Activated naive CD8-positive, alpha-beta T cell treated with anti-CD3 and anti-CD28 coated beads, Interleukin-2, amount 10 ng/mL, durations not matched to agents 7 days and 5 days (primary cell): Measurements from ENCODE around the gene HSDL1. TPM values are rescaled to one million over a fixed set of nuclear protein-coding genes. Genes with fewer than 3 reads are reported as not detected.

Experiments
- ATAC-seq: fragments of 150-1000 bp; cut with Tn5 transposase; one replicate; pipeline ENCODE4 v1.10.0; 2021; ENCODE audit warnings: low read depth, moderate library complexity
- POLR2A ChIA-PET: fragments of 350-600 bp; sonication (Branson Sonifier 250); formaldehyde crosslinking; loops from one replicate; lab custom pipeline; 2021; ENCODE audit warnings: antibody characterized with exemption; lab: Charles Lee
- DNase-seq: peaks from one replicate; pipeline ENCODE4 v3.0.0; 2021
- H3K27ac Mint-ChIP-seq: one replicate; pipeline ENCODE4 v1.8.0; 2022; ENCODE audit warnings: mild to moderate bottlenecking, mixed read lengths
- H3K27me3 Mint-ChIP-seq: one replicate; pipeline ENCODE4 v1.8.0; 2022; ENCODE audit warnings: mild to moderate bottlenecking, moderate library complexity, mixed read lengths
- H3K36me3 Mint-ChIP-seq: one replicate; pipeline ENCODE4 v1.8.0; 2021; ENCODE audit warnings: mild to moderate bottlenecking, mixed read lengths
- H3K4me1 Mint-ChIP-seq: one replicate; pipeline ENCODE4 v1.8.0; 2021; ENCODE audit warnings: mixed read lengths
- H3K4me3 Mint-ChIP-seq: one replicate; pipeline ENCODE4 v1.8.0; 2022; ENCODE audit warnings: mild to moderate bottlenecking, moderate library complexity, mixed read lengths
- H3K9me3 Mint-ChIP-seq: one replicate; pipeline ENCODE4 v1.8.0; 2021; ENCODE audit warnings: mixed read lengths
- total RNA-seq, 2 experiments: library from RNA; stranded (reverse); gene quantifications; one replicate each; pipeline ENCODE4 v1.2.3, GENCODE V29; 2021

HSDL1 gene
- total RNA-seq, 2 experiments from 2014 or later = 10.7 to 12.5 TPM

- ATAC-seq = no peak
- Mint-ChIP-seq H3K27me3 (no peaks in the 10 kb centered on the region), H3K9me3 (no peaks in the 10 kb centered on the region), H3K27ac (no peak overlapping the region), H3K4me3 (no peak overlapping the region), H3K36me3 (peaks cover 6% of the 10 kb centered on the region), H3K4me1 (peaks cover 8% of the 10 kb centered on the region)
- no peak for DNase-seq
- POLR2A ChIA-PET = no interaction called here
Measured at GRCh38 chr16:84105301-84105815, 39.6 kb downstream of the HSDL1 start.

- ATAC-seq (no peak), DNase-seq (no peak)
- no peaks in the 10 kb centered on the region for H3K9me3 Mint-ChIP-seq
- no peaks in the 10 kb centered on the region for H3K27me3 Mint-ChIP-seq
- peaks cover 14% of the 10 kb centered on the region for H3K4me1 Mint-ChIP-seq
- H3K4me3 Mint-ChIP-seq = no peak overlapping the region
- POLR2A ChIA-PET = no interaction called here
- no peak overlapping the region for H3K27ac Mint-ChIP-seq
- peaks cover 8% of the 10 kb centered on the region for H3K36me3 Mint-ChIP-seq
Measured at GRCh38 chr16:84104231-84104630, 40.7 kb downstream of the HSDL1 start.

- H3K4me1 Mint-ChIP-seq = peaks cover 19% of the 10 kb centered on the region
Measured at GRCh38 chr16:84103678-84104077, 41.3 kb downstream of the HSDL1 start.

GRCh38 chr16:84098939-84099338 is 46.0 kb downstream of the HSDL1 start:
- Mint-ChIP-seq H3K36me3 (peaks cover 19% of the 10 kb centered on the region), H3K27me3 (no peaks in the 10 kb centered on the region), H3K4me1 (peaks cover 17% of the 10 kb centered on the region), H3K4me3 (no peak overlapping the region), H3K9me3 (no peaks in the 10 kb centered on the region), H3K27ac (no peak overlapping the region)
- POLR2A ChIA-PET = no interaction called here
- ATAC-seq (no peak), DNase-seq (no peak)

More at GRCh38 chr16:84103678-84104077, 41.3 kb downstream of the HSDL1 start:
- Mint-ChIP-seq H3K27me3 (no peaks in the 10 kb centered on the region), H3K27ac (no peak overlapping the region), H3K36me3 (peaks cover 10% of the 10 kb centered on the region), H3K9me3 (no peaks in the 10 kb centered on the region), H3K4me3 (no peak overlapping the region)
- POLR2A ChIA-PET = no interaction called here
- DNase-seq (no peak), ATAC-seq (no peak)

GRCh38 chr16:84096447-84097005 is 48.5 kb downstream of the HSDL1 start:
- Mint-ChIP-seq H3K27me3 (no peaks in the 10 kb centered on the region), H3K4me3 (no peak overlapping the region), H3K27ac (no peak overlapping the region), H3K4me1 (peaks cover 15% of the 10 kb centered on the region), H3K9me3 (no peaks in the 10 kb centered on the region), H3K36me3 (peaks cover 21% of the 10 kb centered on the region)
- POLR2A ChIA-PET = no interaction called here
- ATAC-seq (no peak), DNase-seq (no peak)

GRCh38 chr16:84095466-84095865 is 49.5 kb downstream of the HSDL1 start:
- Mint-ChIP-seq H3K4me1 (peaks cover 13% of the 10 kb centered on the region), H3K9me3 (no peaks in the 10 kb centered on the region)
- POLR2A ChIA-PET = no interaction called here

GRCh38 chr16:84093879-84094270 is 51.1 kb downstream of the HSDL1 start:
- Mint-ChIP-seq H3K4me3 (no peak overlapping the region), H3K36me3 (peaks cover 24% of the 10 kb centered on the region)
- ATAC-seq = no peak

More at GRCh38 chr16:84095466-84095865, 49.5 kb downstream of the HSDL1 start:
- H3K4me3 Mint-ChIP-seq = no peak overlapping the region
- ATAC-seq (no peak), DNase-seq (no peak)
- peaks cover 21% of the 10 kb centered on the region for H3K36me3 Mint-ChIP-seq
- no peaks in the 10 kb centered on the region for H3K27me3 Mint-ChIP-seq
- no peak overlapping the region for H3K27ac Mint-ChIP-seq

GRCh38 chr16:84093120-84093878 is 51.7 kb downstream of the HSDL1 start:
- Mint-ChIP-seq H3K9me3 (no peaks in the 10 kb centered on the region), H3K36me3 (peaks cover 25% of the 10 kb centered on the region), H3K27me3 (no peaks in the 10 kb centered on the region), H3K27ac (no peak overlapping the region), H3K4me1 (peaks cover 17% of the 10 kb centered on the region), H3K4me3 (no peak overlapping the region)
- POLR2A ChIA-PET = no interaction called here
- DNase-seq = no peak
- ATAC-seq = no peak

More at GRCh38 chr16:84093879-84094270, 51.1 kb downstream of the HSDL1 start:
- Mint-ChIP-seq H3K27me3 (no peaks in the 10 kb centered on the region), H3K27ac (no peak overlapping the region), H3K4me1 (peaks cover 13% of the 10 kb centered on the region), H3K9me3 (no peaks in the 10 kb centered on the region)
- no peak for DNase-seq
- POLR2A ChIA-PET = no interaction called here

- no peak overlapping the region for H3K4me3 Mint-ChIP-seq
- ATAC-seq (no peak), DNase-seq (no peak)
- peaks cover 29% of the 10 kb centered on the region for H3K36me3 Mint-ChIP-seq
- peaks cover 29% of the 10 kb centered on the region for H3K4me1 Mint-ChIP-seq
- POLR2A ChIA-PET = no interaction called here
- H3K27me3 Mint-ChIP-seq = no peaks in the 10 kb centered on the region
- H3K9me3 Mint-ChIP-seq = no peaks in the 10 kb centered on the region
- no peak overlapping the region for H3K27ac Mint-ChIP-seq
Measured at GRCh38 chr16:84091460-84091859, 53.5 kb downstream of the HSDL1 start.

GRCh38 chr16:84090211-84090610 is 54.8 kb downstream of the HSDL1 start:
- ATAC-seq = no peak
- H3K36me3 Mint-ChIP-seq = peaks cover 35% of the 10 kb centered on the region
- POLR2A ChIA-PET = interaction anchor here (0.6 kb wide), 1 partner anchor 17 kb away, joined by 3 read pairs; no protein-coding TSS in a partner anchor

GRCh38 chr16:84088695-84089395 is 56.1 kb downstream of the HSDL1 start:
- Mint-ChIP-seq H3K27ac (peak overlapping the region; percentile 73), H3K4me1 (peaks cover 43% of the 10 kb centered on the region), H3K9me3 (no peaks in the 10 kb centered on the region), H3K36me3 (peaks cover 32% of the 10 kb centered on the region), H3K4me3 (peak overlapping the region; percentile 35), H3K27me3 (no peaks in the 10 kb centered on the region)
- peak; percentile 52 for DNase-seq
- peak; percentile 71 for ATAC-seq
- POLR2A ChIA-PET = interaction anchor here (2.1 kb wide), 1 partner anchor 28 kb away, joined by 16 read pairs; the partner anchor contains the start of gene MBTPS1

More at GRCh38 chr16:84090211-84090610, 54.8 kb downstream of the HSDL1 start:
- Mint-ChIP-seq H3K9me3 (no peaks in the 10 kb centered on the region), H3K27ac (peak overlapping the region; percentile 79), H3K27me3 (no peaks in the 10 kb centered on the region), H3K4me1 (peaks cover 38% of the 10 kb centered on the region), H3K4me3 (peak overlapping the region; percentile 39)
- DNase-seq = no peak

- H3K9me3 Mint-ChIP-seq = no peaks in the 10 kb centered on the region
- peak overlapping the region; percentile 63 for H3K4me3 Mint-ChIP-seq
- peaks cover 43% of the 10 kb centered on the region for H3K4me1 Mint-ChIP-seq
- H3K27ac Mint-ChIP-seq = peak overlapping the region; percentile 2
- no peak for ATAC-seq
- peaks cover 31% of the 10 kb centered on the region for H3K36me3 Mint-ChIP-seq
- POLR2A ChIA-PET = interaction anchor here (1.2 to 2.1 kb wide), 3 partner anchors 29 to 102 kb away, joined by 3 to 16 read pairs (median 6); partner anchors contain the start of genes MBTPS1 and TAF1C
- DNase-seq = no peak
- no peaks in the 10 kb centered on the region for H3K27me3 Mint-ChIP-seq
Measured at GRCh38 chr16:84087466-84088151, 57.4 kb downstream of the HSDL1 start.
